ENCODE measurements around the gene CCDC85A.

- TF ChIP-seq POLR2A (IDR thresholded peaks at IDR 0.05) (no peak), CTCF (IDR thresholded peaks at IDR 0.05) (no peak)
Measured at GRCh38 chr2:56234241-56234640, 50.5 kb downstream of the CCDC85A start.
